Activated CD4-positive, CD25-positive, alpha-beta regulatory T cell treated with anti-CD3 and anti-CD28 coated beads, Interleukin-2, amount 50 U/mL, for 24 hours (primary cell): ENCODE measurements around the gene PITPNM3.
"Not testable (repeated sequence)": the region's sequence is repeated elsewhere in the genome, so short reads cannot be mapped to it uniquely, and the experiment has no call there.

ENCODE experiments used
- ATAC-seq, 2 donors: fragments of 150-1000 bp; cut with Tn5 transposase; one replicate each; pipeline ENCODE4 v1.10.0; 2021; ENCODE audit warnings: mild to moderate bottlenecking in 1 of 2, moderate library complexity in 1 of 2

The PITPNM3 gene

GRCh38 chr17:6497496-6498221 is 58.7 kb downstream of the PITPNM3 start:
- ATAC-seq = no peak

- no peak for ATAC-seq
Observed at GRCh38 chr17:6496640-6497441, 59.5 kb downstream of the PITPNM3 start.

GRCh38 chr17:6496116-6496481 is 60.3 kb downstream of the PITPNM3 start:
- ATAC-seq = peak in 1 of 2 donors; percentile 25

GRCh38 chr17:6495450-6496115 is 60.8 kb downstream of the PITPNM3 start:
- ATAC-seq = no peak

GRCh38 chr17:6494239-6494941 is 62.0 kb downstream of the PITPNM3 start:
- ATAC-seq = no peak

- ATAC-seq = no peak
Observed at GRCh38 chr17:6492892-6493674, 63.3 kb downstream of the PITPNM3 start.

- no peak for ATAC-seq
Observed at GRCh38 chr17:6491071-6491700, 65.2 kb downstream of the PITPNM3 start.

- ATAC-seq = no peak
Observed at GRCh38 chr17:6489016-6489550, 67.3 kb downstream of the PITPNM3 start.

GRCh38 chr17:6488008-6488539 is 68.3 kb downstream of the PITPNM3 start:
- ATAC-seq = no peak

- no peak for ATAC-seq
Observed at GRCh38 chr17:6487251-6488007, 68.9 kb downstream of the PITPNM3 start.

- ATAC-seq = no peak
Observed at GRCh38 chr17:6485646-6486412, 70.5 kb downstream of the PITPNM3 start.

GRCh38 chr17:6483507-6483906 is 72.8 kb downstream of the PITPNM3 start:
- ATAC-seq = no peak

- not testable (repeated sequence) for ATAC-seq
Observed at GRCh38 chr17:6482796-6483195, 73.6 kb downstream of the PITPNM3 start.

GRCh38 chr17:6482105-6482455 is 74.3 kb downstream of the PITPNM3 start:
- no peak for ATAC-seq

GRCh38 chr17:6480303-6480675 is 76.1 kb downstream of the PITPNM3 start:
- ATAC-seq = no peak

GRCh38 chr17:6479622-6480302 is 76.6 kb downstream of the PITPNM3 start:
- ATAC-seq = no peak

- no peak for ATAC-seq
Observed at GRCh38 chr17:6478486-6478885, 77.9 kb downstream of the PITPNM3 start.

- ATAC-seq = no peak
Observed at GRCh38 chr17:6477831-6478383, 78.4 kb downstream of the PITPNM3 start.

GRCh38 chr17:6476810-6477179 is 79.6 kb downstream of the PITPNM3 start:
- ATAC-seq = no peak
